Measurements from ENCODE around the gene KIRREL3. TPM values are rescaled to one million over a fixed set of nuclear protein-coding genes. Genes with fewer than 3 reads are reported as not detected.

The KIRREL3 gene
- total RNA-seq, 2 experiments from 2014 or later: not detected

- H3K36me3 Mint-ChIP-seq (ENCODE audit: low read depth): no peaks in the 10 kb centered on the region
- H3K27ac Mint-ChIP-seq: no peak overlapping the region
- H3K9me3 Mint-ChIP-seq: no peaks in the 10 kb centered on the region
- H3K27me3 Mint-ChIP-seq: peaks cover 2% of the 10 kb centered on the region
- no peaks in the 10 kb centered on the region for H3K4me1 Mint-ChIP-seq
- no peak overlapping the region for H3K4me3 Mint-ChIP-seq
- POLR2A ChIA-PET: no interaction called here
- CTCF ChIA-PET: no interaction called here
- DNase-seq: no peak
These were observed 70.3 kb downstream of the KIRREL3 start for GRCh38 chr11:126930091-126930841.

GRCh38 chr11:126929179-126930061 lies 71.2 kb downstream of the KIRREL3 start:
- CTCF ChIA-PET: no interaction called here
- no peak overlapping the region for H3K4me3 Mint-ChIP-seq
- peaks cover 2% of the 10 kb centered on the region for H3K27me3 Mint-ChIP-seq
- POLR2A ChIA-PET: no interaction called here
- H3K9me3 Mint-ChIP-seq: no peaks in the 10 kb centered on the region
- H3K27ac Mint-ChIP-seq: no peak overlapping the region
- DNase-seq: no peak
- no peaks in the 10 kb centered on the region for H3K4me1 Mint-ChIP-seq
- no peaks in the 10 kb centered on the region for H3K36me3 Mint-ChIP-seq (ENCODE audit: low read depth)

GRCh38 chr11:126927623-126928022 lies 72.9 kb downstream of the KIRREL3 start:
- H3K36me3 Mint-ChIP-seq (ENCODE audit: low read depth): no peaks in the 10 kb centered on the region
- H3K4me1 Mint-ChIP-seq: no peaks in the 10 kb centered on the region
- POLR2A ChIA-PET: no interaction called here
- H3K27me3 Mint-ChIP-seq: no peaks in the 10 kb centered on the region
- H3K27ac Mint-ChIP-seq: no peak overlapping the region
- no peak for DNase-seq
- CTCF ChIA-PET: no interaction called here
- no peak overlapping the region for H3K4me3 Mint-ChIP-seq
- no peaks in the 10 kb centered on the region for H3K9me3 Mint-ChIP-seq

GRCh38 chr11:126926376-126926791 lies 74.2 kb downstream of the KIRREL3 start:
- ChIA-PET CTCF (no interaction called here), POLR2A (no interaction called here)
- H3K36me3 Mint-ChIP-seq (ENCODE audit: low read depth): no peaks in the 10 kb centered on the region
- DNase-seq: no peak
- H3K27me3 Mint-ChIP-seq: no peaks in the 10 kb centered on the region
- H3K4me1 Mint-ChIP-seq: no peaks in the 10 kb centered on the region
- no peak overlapping the region for H3K4me3 Mint-ChIP-seq
- H3K9me3 Mint-ChIP-seq: no peaks in the 10 kb centered on the region
- no peak overlapping the region for H3K27ac Mint-ChIP-seq

- DNase-seq: no peak
- H3K27me3 Mint-ChIP-seq: no peaks in the 10 kb centered on the region
- no peak overlapping the region for H3K27ac Mint-ChIP-seq
- H3K4me1 Mint-ChIP-seq: no peaks in the 10 kb centered on the region
- no peaks in the 10 kb centered on the region for H3K36me3 Mint-ChIP-seq (ENCODE audit: low read depth)
- H3K4me3 Mint-ChIP-seq: no peak overlapping the region
- no peaks in the 10 kb centered on the region for H3K9me3 Mint-ChIP-seq
- ChIA-PET POLR2A (no interaction called here), CTCF (no interaction called here)
These were observed 75.1 kb downstream of the KIRREL3 start for GRCh38 chr11:126925321-126926093.

GRCh38 chr11:126924376-126925040 lies 76.1 kb downstream of the KIRREL3 start:
- no peak for DNase-seq
- Mint-ChIP-seq H3K36me3 (ENCODE audit: low read depth) (no peaks in the 10 kb centered on the region), H3K9me3 (no peaks in the 10 kb centered on the region), H3K4me3 (no peak overlapping the region), H3K27ac (no peak overlapping the region), H3K27me3 (no peaks in the 10 kb centered on the region), H3K4me1 (no peaks in the 10 kb centered on the region)
- POLR2A ChIA-PET: no interaction called here
- CTCF ChIA-PET: interaction anchor here (0.8 kb wide), 1 partner anchor 8 kb away, joined by 3 read pairs; no protein-coding TSS in a partner anchor

- no peak overlapping the region for H3K27ac Mint-ChIP-seq
- no peaks in the 10 kb centered on the region for H3K4me1 Mint-ChIP-seq
- no peaks in the 10 kb centered on the region for H3K36me3 Mint-ChIP-seq (ENCODE audit: low read depth)
- no peak for DNase-seq
- no peaks in the 10 kb centered on the region for H3K27me3 Mint-ChIP-seq
- H3K9me3 Mint-ChIP-seq: no peaks in the 10 kb centered on the region
- CTCF ChIA-PET: interaction anchor here (0.6 kb wide), 1 partner anchor 614 kb away, joined by 4 read pairs; no protein-coding TSS in a partner anchor
- no peak overlapping the region for H3K4me3 Mint-ChIP-seq
- POLR2A ChIA-PET: no interaction called here
These were observed 79.7 kb downstream of the KIRREL3 start for GRCh38 chr11:126920833-126921232.

- ChIA-PET POLR2A (no interaction called here), CTCF (no interaction called here)
- no peaks in the 10 kb centered on the region for H3K27me3 Mint-ChIP-seq
- H3K4me1 Mint-ChIP-seq: no peaks in the 10 kb centered on the region
- no peak overlapping the region for H3K4me3 Mint-ChIP-seq
- no peak for DNase-seq
- H3K9me3 Mint-ChIP-seq: no peaks in the 10 kb centered on the region
- no peaks in the 10 kb centered on the region for H3K36me3 Mint-ChIP-seq (ENCODE audit: low read depth)
- no peak overlapping the region for H3K27ac Mint-ChIP-seq
These were observed 81.3 kb downstream of the KIRREL3 start for GRCh38 chr11:126919147-126919823.

GRCh38 chr11:126918556-126918955 lies 82.0 kb downstream of the KIRREL3 start:
- Mint-ChIP-seq H3K9me3 (no peaks in the 10 kb centered on the region), H3K4me1 (no peaks in the 10 kb centered on the region), H3K36me3 (ENCODE audit: low read depth) (no peaks in the 10 kb centered on the region), H3K4me3 (no peak overlapping the region), H3K27ac (no peak overlapping the region), H3K27me3 (no peaks in the 10 kb centered on the region)
- DNase-seq: no peak
- ChIA-PET CTCF (no interaction called here), POLR2A (no interaction called here)

GRCh38 chr11:126917531-126918204 lies 82.9 kb downstream of the KIRREL3 start:
- Mint-ChIP-seq H3K9me3 (no peaks in the 10 kb centered on the region), H3K4me1 (no peaks in the 10 kb centered on the region), H3K4me3 (no peak overlapping the region), H3K36me3 (ENCODE audit: low read depth) (no peaks in the 10 kb centered on the region), H3K27me3 (no peaks in the 10 kb centered on the region), H3K27ac (no peak overlapping the region)
- ChIA-PET POLR2A (no interaction called here), CTCF (no interaction called here)
- DNase-seq: no peak

- no peaks in the 10 kb centered on the region for H3K36me3 Mint-ChIP-seq (ENCODE audit: low read depth)
- H3K27me3 Mint-ChIP-seq: no peaks in the 10 kb centered on the region
- H3K9me3 Mint-ChIP-seq: no peaks in the 10 kb centered on the region
- H3K4me3 Mint-ChIP-seq: no peak overlapping the region
- no peak for DNase-seq
- ChIA-PET CTCF (no interaction called here), POLR2A (no interaction called here)
- H3K27ac Mint-ChIP-seq: no peak overlapping the region
- H3K4me1 Mint-ChIP-seq: no peaks in the 10 kb centered on the region
These were observed 85.1 kb downstream of the KIRREL3 start for GRCh38 chr11:126915430-126915829.

- CTCF ChIA-PET: no interaction called here
These were observed 85.6 kb downstream of the KIRREL3 start for GRCh38 chr11:126914941-126915340.

More at GRCh38 chr11:126914941-126915340, 85.6 kb downstream of the KIRREL3 start:
- no peaks in the 10 kb centered on the region for H3K9me3 Mint-ChIP-seq
- DNase-seq: no peak
- POLR2A ChIA-PET: no interaction called here
- H3K4me1 Mint-ChIP-seq: no peaks in the 10 kb centered on the region
- H3K27me3 Mint-ChIP-seq: no peaks in the 10 kb centered on the region
- no peak overlapping the region for H3K4me3 Mint-ChIP-seq
- H3K27ac Mint-ChIP-seq: no peak overlapping the region
- no peaks in the 10 kb centered on the region for H3K36me3 Mint-ChIP-seq (ENCODE audit: low read depth)

All from activated CD4-positive, alpha-beta T cell treated with anti-CD3 and anti-CD28 coated beads, Interleukin-2, amount 10 ng/mL, durations not matched to agents 7 days and 5 days (primary cell).